Measurements from ENCODE around the gene CDH4. TPM values are rescaled to one million over a fixed set of nuclear protein-coding genes. Genes with fewer than 3 reads are reported as not detected.

The CDH4 gene
- total and polyA plus RNA-seq, 11 donors: 0.04 to 0.54 (median 0.08) TPM; not detected in 1

GRCh38 chr20:61710108-61710507 lies 458.0 kb downstream of the CDH4 start:
- peaks cover 0 to 4% (median 0%) of the 10 kb centered on the region in 9 donors for H3K27me3 ChIP-seq
- 75 to 85% (median 80%) methylated on average over 6 to 8 of the region's 8 CpGs for WGBS, 4 donors
- no peak for DNase-seq
- H3K27ac ChIP-seq: no peak overlapping the region
- TF ChIP-seq CTCF (IDR thresholded peaks at IDR 0.05) (no peak), POLR2A (IDR thresholded peaks at IDR 0.05) (no peak)
- intact Hi-C loops (cut with DNase I): no loop called here
- no peaks in the 10 kb centered on the region for H3K4me1 ChIP-seq
- no peak overlapping the region for H3K4me3 ChIP-seq
- H3K36me3 ChIP-seq: no peaks in the 10 kb centered on the region
- H3K9me3 ChIP-seq: no peaks in the 10 kb centered on the region
- no peak for ATAC-seq

GRCh38 chr20:61712688-61713087 lies 460.6 kb downstream of the CDH4 start:
- DNase-seq (no peak), ATAC-seq (no peak)
- TF ChIP-seq POLR2A (IDR thresholded peaks at IDR 0.05) (no peak), CTCF (IDR thresholded peaks at IDR 0.05) (no peak)
- Histone ChIP-seq H3K9me3 (peaks cover 0 to 18% (median 6%) of the 10 kb centered on the region in 12 donors), H3K27ac (no peak overlapping the region), H3K36me3 (no peaks in the 10 kb centered on the region), H3K27me3 (peaks cover 0 to 3% (median 0%) of the 10 kb centered on the region in 9 donors), H3K4me3 (no peak overlapping the region), H3K4me1 (no peaks in the 10 kb centered on the region)
- WGBS, 4 donors: 36 to 46% (median 43%) methylated on average over 8 to 9 of the region's 9 CpGs
- intact Hi-C loops (cut with DNase I): no loop called here

GRCh38 chr20:61718361-61719005 lies 466.4 kb downstream of the CDH4 start:
- WGBS, 4 donors: 72 to 88% (median 80%) methylated on average over 8 to 11 of the region's 11 CpGs
- Histone ChIP-seq H3K27me3 (peaks cover 0 to 22% (median 0%) of the 10 kb centered on the region in 9 donors), H3K36me3 (no peaks in the 10 kb centered on the region), H3K9me3 (peaks cover 0 to 18% (median 6%) of the 10 kb centered on the region in 12 donors), H3K4me3 (no peak overlapping the region), H3K27ac (no peak overlapping the region), H3K4me1 (no peaks in the 10 kb centered on the region)
- ATAC-seq (no peak), DNase-seq (no peak)
- intact Hi-C loops (cut with DNase I): no loop called here
- TF ChIP-seq POLR2A (IDR thresholded peaks at IDR 0.05) (no peak), CTCF (IDR thresholded peaks at IDR 0.05) (no peak)

- intact Hi-C loops (cut with DNase I): no loop called here
- DNase-seq (peak in 1 of 5 donors; percentile 55), ATAC-seq (no peak)
- no peak for TF ChIP-seq POLR2A (IDR thresholded peaks at IDR 0.05)
- TF ChIP-seq CTCF (IDR thresholded peaks at IDR 0.05): no peak
- Histone ChIP-seq H3K4me3 (peak overlapping the region in 6 of 12 donors; percentile 6 to 33 (median 20)), H3K4me1 (no peaks in the 10 kb centered on the region), H3K36me3 (no peaks in the 10 kb centered on the region), H3K9me3 (peaks cover 0 to 18% (median 6%) of the 10 kb centered on the region in 12 donors), H3K27me3 (peaks cover 0 to 22% (median 0%) of the 10 kb centered on the region in 9 donors), H3K27ac (no peak overlapping the region)
- WGBS, 4 donors: 36 to 50% (median 44%) methylated on average over 25 of the region's 25 CpGs
Observed at GRCh38 chr20:61719691-61720347, 467.8 kb downstream of the CDH4 start.
